GM10248 (cell line): Measurements from ENCODE around the gene REEP6.

ENCODE experiments used
- CTCF ChIA-PET: fragments of 300-600 bp; sonication (Branson Sonifier 250); formaldehyde crosslinking; extraction: SDS; loops from one replicate; lab custom pipeline; 2021; ENCODE audit warnings: antibody characterized with exemption; lab: Yijun Ruan, JAX
- POLR2A ChIA-PET: fragments of 350-650 bp; sonication (Branson Sonifier 250); formaldehyde crosslinking; extraction: SDS; loops from one replicate; lab custom pipeline; 2020; ENCODE audit warnings: antibody characterized with exemption; lab: Yijun Ruan, JAX
- DNase-seq: peaks from one replicate; pipeline ENCODE4 v3.0.0; 2012; ENCODE audit errors: extremely low spot score
- TF ChIP-seq, protein P1 (sequence below): IDR thresholded peaks from 2 replicates; pipeline ENCODE4 v1.5.1; 2012; ENCODE audit warnings: mild to moderate bottlenecking, low read depth; ENCODE audit errors: extremely low read depth, missing control alignments, control extremely low read depth

Gene REEP6

DNA sequence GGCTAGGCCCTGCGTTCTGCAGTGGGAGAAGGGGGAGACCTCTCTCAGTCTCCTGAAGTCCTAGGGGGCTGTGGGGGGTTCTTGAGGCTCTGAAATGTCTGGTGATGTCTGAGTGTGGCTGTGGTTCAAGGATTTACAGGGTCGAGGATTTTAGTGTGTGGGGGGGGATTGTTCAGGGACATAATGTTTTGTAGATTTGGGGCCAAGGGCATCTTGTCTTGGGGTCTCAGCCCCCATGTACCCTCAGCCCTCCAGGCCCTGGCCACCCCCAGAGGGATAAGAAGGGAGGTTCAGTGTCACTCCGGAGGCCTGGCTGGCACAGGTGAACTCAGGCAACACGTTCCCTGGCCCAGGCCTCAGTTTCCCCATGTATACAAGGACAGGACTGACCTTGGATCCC is 43.5 kb upstream of the REEP6 start:
- ChIA-PET CTCF (no interaction called here), POLR2A (no interaction called here)
- TF ChIP-seq, protein P1, sequence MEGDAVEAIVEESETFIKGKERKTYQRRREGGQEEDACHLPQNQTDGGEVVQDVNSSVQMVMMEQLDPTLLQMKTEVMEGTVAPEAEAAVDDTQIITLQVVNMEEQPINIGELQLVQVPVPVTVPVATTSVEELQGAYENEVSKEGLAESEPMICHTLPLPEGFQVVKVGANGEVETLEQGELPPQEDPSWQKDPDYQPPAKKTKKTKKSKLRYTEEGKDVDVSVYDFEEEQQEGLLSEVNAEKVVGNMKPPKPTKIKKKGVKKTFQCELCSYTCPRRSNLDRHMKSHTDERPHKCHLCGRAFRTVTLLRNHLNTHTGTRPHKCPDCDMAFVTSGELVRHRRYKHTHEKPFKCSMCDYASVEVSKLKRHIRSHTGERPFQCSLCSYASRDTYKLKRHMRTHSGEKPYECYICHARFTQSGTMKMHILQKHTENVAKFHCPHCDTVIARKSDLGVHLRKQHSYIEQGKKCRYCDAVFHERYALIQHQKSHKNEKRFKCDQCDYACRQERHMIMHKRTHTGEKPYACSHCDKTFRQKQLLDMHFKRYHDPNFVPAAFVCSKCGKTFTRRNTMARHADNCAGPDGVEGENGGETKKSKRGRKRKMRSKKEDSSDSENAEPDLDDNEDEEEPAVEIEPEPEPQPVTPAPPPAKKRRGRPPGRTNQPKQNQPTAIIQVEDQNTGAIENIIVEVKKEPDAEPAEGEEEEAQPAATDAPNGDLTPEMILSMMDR: no peak
- no peak for DNase-seq

DNA sequence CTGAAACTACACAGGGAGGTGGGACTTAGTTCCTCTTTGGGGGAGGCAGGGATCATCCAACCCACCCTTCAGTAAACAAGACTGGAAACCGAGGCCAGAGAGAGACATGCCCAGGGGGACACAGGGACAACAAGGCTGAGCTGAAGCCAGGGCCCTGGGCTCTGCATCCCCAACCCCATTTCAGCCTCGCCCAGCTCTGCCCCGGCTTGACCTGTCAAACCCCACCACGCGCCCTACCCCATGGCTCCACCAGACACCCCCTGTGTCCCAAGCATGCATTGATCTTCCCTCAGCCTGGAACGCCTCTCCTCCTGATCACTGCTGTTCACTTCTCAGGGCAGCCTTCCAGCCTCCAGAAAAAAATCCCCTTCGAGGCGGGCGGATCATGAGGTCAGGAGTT is 43.0 kb upstream of the REEP6 start:
- ChIA-PET POLR2A (no interaction called here), CTCF (no interaction called here)
- TF ChIP-seq, protein P1: no peak
- DNase-seq: no peak

DNA sequence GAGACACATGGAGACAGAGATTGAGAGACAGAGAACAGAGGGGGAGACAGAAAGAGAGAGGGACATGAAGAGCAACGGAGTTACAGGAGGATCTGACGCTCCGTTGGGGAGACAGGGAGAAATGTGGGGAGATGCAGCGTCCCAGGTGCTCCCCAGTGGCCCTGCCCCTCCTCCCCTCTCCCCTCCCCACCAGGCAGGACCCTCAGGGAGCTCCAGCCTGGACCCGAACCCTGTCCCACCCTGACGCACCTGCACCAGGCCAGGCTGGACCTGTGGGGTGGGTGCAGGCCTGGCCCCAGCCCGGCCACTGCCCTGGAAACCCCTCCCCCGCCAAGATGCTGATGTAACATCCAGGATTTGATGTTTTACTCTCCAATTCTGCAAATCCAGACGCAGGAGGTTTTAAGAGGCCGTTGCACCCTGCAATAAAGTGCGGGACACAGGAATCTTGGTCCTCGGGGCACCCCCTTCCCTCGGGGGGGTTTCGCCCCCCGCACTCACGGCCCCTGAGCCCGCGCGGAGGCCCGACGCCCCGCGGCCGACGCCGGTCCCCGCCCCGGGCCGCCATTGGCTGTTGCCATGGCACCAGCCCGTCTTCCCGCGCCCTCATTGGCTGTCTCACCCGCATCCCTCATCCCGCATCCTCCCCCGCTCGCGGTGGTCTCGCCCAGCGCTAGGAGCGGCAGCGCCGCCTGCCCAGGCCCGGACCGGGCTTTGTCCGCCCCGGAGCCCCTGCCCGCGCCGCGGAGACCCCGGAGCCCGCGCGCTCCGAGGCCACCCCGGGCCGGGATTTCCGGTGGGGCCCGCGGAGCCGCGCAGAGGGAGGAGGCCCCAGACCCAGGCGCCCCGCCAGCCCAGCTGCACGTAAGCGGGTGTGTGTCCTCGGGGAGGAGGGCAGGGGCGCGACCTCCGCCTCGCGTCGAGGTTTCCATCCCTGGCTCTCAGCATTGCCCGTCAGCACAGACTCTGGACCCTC is 41.2 kb upstream of the REEP6 start, which contains the start of gene APC2:
Gene APC2 (plus strand): TSS at position 655 of the 976 bp plus-strand sequence. CDS start 2,881 bp downstream, outside the sequence.
- DNase-seq: no peak
- ChIA-PET CTCF (interaction anchor here (1.3 kb wide), 1 partner anchor 96 kb away, joined by 3 read pairs; no protein-coding TSS in a partner anchor), POLR2A (interaction anchor here (0.6 kb wide), 1 partner anchor 8 kb away, joined by 6 read pairs; no protein-coding TSS in a partner anchor)
- TF ChIP-seq, protein P1: no peak

DNA sequence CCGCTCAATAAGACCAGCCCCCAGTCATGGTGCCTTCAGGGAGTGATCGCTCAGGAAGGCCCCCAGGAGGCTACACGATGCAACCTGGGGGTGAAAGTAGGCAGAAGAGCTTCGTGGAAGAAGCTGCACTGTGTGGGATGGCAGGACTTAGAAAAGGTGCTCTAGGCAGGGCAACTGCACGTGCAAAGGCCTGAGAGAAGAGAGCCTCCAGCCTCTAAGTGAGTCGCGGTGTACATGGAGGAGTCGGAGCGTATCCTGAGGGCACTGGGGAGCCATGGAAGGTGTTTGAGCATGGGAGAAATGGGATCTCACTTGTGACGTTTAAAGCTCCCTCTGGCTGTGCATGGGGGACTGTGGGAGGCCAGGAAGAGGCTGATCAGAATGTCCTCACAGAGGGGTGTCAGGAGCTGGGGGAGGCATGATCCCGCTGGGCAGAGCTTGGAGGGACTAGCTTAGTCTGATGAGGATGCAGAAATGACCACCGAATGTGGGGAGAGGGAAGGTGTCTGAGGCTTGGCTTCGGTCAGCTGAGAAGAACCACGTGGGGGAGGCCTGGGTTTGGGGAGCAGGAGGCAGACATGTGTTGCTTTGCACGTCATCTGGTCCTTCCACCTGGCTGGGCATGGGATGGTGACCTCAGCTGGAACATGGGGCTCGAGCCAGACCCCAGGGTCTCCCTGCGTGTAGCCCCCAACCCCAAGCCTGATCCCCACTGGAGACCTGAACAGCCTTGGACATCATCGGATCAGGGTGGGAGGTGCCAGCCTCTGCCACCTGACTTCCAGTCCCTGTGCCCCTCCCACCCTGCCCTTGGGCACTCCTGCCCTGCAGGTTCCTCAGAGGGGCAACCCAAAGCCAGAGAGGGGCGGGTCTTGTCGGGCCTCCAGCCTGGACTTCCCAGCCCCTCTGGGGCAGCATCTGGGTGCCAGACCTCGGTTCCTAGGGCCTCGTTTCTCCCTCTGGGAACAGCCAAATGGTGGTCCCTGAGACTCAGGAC is 39.9 kb upstream of the REEP6 start:
- POLR2A ChIA-PET: interaction anchor here (0.6 kb wide), 1 partner anchor 9 kb away, joined by 6 read pairs; no protein-coding TSS in a partner anchor
- CTCF ChIA-PET: interaction anchor here (0.9 to 1.3 kb wide), 2 partner anchors 14 to 95 kb away, joined by 3 read pairs; no protein-coding TSS in a partner anchor
- DNase-seq: no peak
- TF ChIP-seq, protein P1: no peak

DNA sequence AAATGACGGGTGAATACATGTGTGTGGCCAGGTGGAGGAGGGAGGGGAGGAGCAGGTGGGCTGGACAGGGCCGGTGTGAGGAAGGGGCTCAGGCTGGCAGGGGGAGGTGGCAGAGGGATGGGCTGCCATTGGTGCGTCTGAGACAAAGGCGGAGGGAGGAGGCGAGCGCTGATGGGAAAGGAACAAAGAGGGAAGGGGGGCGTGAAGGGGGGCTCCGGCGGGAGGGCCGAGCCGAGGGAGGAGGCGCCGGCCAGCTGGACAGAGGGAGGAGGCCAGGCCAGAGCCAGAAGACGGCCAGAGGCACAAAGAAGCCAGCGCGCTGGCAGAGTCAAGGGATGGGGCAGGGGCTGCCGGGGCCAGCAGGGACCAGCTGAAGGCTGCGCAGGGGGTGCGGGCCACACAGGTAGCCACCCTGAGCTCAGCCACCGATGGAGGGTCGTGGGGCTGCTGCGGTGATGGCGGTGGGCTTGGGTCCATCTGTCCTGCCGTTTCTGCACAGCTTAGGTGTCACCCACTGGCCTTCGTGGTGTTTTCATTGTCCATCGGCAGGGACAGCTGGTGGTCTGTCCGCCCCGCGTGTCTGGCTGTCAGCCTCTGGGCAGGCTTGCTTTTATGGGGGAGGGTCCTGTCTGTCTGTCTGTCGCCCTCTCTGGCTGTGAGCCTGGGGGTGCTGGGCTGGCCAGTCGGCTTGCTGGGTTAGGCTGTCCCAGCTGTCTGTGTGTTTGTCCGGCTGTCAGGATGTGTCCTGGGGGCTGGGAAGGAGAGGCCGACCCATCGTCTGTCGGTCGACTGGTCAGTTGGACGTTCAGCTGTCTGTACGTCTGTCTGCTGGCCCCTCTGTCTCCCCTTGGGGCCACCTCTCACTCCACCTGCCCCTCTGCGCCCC is 38.8 kb upstream of the REEP6 start:
- POLR2A ChIA-PET: interaction anchor here (1.1 kb wide), 1 partner anchor 12 kb away, joined by 4 read pairs; no protein-coding TSS in a partner anchor
- DNase-seq: no peak
- TF ChIP-seq, protein P1: no peak
- CTCF ChIA-PET: interaction anchor here (1.2 to 3.3 kb wide), 3 partner anchors 7 to 339 kb away, joined by 3 to 25 read pairs (median 3); no protein-coding TSS in a partner anchor
